GM13976 (cell line): ENCODE measurements around the gene PODXL.
"Not testable (repeated sequence)": the region's sequence is repeated elsewhere in the genome, so short reads cannot be mapped to it uniquely, and the experiment has no call there.

Source experiments
- DNase-seq: peaks from one replicate; pipeline ENCODE4 v3.0.0; 2012; ENCODE audit warnings: low spot score
- CTCF ChIP-seq: IDR thresholded peaks from 2 replicates; pipeline ENCODE4 v1.5.1; 2012; ENCODE audit warnings: borderline replicate concordance, mild to moderate bottlenecking; ENCODE audit not compliant: insufficient read depth; ENCODE audit errors: extremely low read depth, missing control alignments, control extremely low read depth
- in situ Hi-C: fragments of 300-500 bp; cut with MboI; formaldehyde crosslinking; loops from one replicate; pipeline ENCODE4 v1.12.0; 2022; ENCODE audit warnings: low sequenced_read_pairs, mixed read lengths, inconsistent platforms; ENCODE audit not compliant: unreplicated experiment

Gene PODXL

DNA sequence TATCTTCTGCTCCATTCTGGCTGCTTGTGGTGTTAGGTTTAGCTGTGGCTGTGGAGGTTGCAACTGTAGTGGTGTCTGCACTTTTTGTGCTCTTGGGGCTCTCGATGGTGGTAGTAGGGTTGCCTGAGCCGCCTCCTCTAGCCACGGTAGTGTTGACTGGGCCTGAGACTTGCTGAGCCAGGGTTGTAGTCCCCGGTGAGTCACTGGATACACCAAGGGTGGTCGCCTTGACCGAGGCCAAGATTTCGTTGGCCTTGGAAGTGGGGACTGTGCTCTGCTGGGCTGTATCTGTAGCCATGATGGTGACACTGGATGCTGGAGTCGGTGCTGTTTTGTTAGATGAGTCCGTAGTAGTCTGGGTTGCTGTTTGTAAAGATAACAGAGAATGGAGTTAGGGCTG lies 45.4 kb downstream of the PODXL start:
- in situ Hi-C loops, result no loop called here
- DNase-seq, result no peak
- TF ChIP-seq CTCF, result no peak

GRCh38 chr7:131509781-131510180 lies 46.6 kb downstream of the PODXL start:
- in situ Hi-C loops, result no loop called here
- no peak for TF ChIP-seq CTCF
- no peak for DNase-seq

DNA sequence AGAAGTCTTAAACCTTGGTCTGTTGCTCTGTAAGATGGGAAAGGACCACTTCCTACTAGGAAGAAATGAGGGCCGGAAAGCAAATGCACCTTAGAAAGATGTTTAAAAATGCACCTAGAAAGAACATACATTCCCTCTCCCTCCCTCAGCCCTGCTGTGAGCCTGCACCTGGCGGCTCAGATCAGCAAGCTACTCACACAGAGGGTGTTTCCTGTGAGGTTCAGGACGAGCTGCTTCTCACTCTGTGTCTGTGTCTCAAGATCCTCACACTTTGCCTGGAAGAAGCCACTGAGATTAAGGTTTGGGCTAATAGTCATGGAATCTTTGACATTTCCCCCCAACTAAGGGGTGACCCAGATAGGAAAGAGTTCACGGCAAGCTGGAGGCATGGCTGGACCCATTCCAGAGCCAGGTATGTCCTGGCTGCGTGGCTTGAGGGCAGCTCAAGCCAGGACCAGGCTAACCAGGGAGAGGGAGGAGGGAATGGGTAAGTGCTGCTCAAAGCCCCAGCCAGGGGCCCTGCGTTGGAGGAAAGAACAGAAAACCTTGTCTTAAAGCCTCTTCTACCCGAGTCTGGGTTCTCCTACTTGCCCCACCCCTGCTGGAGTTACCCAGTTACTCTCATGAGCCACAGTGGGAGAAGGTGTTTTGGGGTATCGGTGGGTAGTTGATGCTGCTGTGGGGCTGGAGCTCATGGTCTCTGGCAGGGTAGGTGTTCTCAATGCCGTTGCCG lies 47.5 kb downstream of the PODXL start:
- no peak for DNase-seq
- no peak for TF ChIP-seq CTCF
- in situ Hi-C loops, result no loop called here

- peak; percentile 82 for DNase-seq
- in situ Hi-C loops, result no loop called here
- peak; percentile 89 for TF ChIP-seq CTCF
Observed at GRCh38 chr7:131507592-131508331, 48.7 kb downstream of the PODXL start.

DNA sequence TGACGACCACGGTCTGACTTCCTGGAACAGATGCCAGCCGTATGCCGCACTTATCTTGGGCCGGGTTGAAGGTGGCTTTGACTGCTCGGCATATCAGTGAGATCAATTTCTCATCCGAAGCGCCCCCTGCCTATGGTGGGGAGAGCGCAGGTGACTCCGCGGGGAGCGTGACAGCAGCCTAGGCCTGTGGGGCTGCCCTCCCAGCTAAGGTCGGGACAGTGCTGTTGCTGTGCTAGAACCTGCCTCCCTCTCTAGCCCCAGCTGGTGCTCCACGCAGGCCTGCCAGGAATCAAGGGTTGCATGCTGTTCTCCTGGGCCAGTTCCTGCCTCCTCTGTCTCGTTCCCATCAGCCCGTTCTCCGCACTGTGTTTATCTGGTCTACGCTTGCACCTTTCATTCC lies 49.8 kb downstream of the PODXL start:
- no peak for DNase-seq
- TF ChIP-seq CTCF, result no peak
- in situ Hi-C loops, result no loop called here

DNA sequence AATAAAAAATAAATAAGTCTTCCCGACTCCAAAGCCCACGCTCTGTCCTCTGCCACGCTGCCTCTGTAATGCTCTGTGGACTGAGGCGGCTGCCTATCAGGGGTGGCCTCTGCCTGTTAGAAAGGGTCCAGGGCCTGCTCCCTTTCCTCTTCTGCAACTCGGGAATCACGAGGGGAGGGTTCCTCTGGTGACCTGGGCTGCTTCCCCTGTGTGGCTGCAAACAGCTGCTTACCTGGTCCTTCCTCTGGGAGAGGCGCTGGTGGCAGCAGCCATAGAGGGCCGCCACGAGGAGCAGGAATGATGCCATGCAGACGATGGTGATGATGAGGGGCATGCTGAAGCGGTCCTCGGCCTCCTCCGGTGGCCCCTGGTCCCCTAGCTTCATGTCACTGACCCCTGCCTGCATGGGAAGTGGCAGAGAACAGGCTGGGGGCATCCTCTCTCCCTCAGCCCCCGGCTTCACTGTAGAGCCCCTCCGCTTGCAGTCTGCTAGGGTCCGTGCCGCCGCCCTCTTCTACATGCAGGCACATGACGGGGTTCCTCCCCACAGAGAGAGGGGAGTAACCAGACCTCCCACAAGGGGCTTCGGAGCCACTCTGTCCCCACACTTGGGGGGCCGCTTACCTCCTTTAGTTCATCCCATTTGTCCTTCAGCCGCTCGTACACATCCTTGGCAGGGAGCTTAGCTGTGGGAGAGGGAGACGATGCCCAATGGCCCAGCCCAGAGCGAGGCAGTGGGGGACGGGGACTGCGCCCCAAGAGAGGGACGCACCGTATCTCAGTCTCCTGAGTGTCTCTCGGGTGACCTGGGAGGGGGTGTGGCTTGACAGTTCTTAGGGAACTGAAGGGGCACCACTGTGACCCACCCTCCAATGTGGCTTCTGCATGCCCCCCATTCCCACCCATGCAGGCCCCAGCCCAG lies 50.5 kb downstream of the PODXL start:
- DNase-seq, result no peak
- no peak for TF ChIP-seq CTCF
- in situ Hi-C loops, result no loop called here

DNA sequence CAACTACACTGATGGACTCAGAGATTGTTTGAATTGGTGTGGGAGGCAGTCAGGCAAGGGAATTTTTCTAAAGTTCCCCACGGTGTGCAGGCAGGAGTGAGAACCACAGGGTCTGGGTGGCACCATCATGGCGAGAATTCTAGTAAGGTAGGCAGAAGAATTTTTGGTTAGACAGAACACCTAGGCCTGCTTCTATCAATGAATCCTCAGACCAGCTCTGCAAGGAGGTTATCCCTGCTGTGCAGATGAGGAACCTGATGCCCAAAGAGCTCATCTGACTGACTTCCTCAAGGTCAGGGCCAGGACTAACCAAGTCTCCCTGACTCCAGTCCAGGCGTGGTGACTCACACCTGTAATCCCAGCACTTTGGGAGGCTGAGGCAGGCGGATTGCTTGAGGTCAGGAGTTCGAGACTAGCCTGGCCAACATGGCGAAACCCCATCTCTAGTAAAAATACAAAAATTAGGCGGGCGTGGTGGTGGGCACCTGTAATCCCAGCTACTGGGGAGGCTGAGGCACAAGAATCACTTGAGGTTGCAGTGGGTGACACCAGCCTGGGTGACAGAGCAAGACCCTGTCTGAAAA lies 51.3 kb downstream of the PODXL start:
- in situ Hi-C loops, DNase-seq: not testable (repeated sequence)
